PC-3 (cell line): ENCODE measurements around the gene ZC2HC1C. TPM values are rescaled to one million over a fixed set of nuclear protein-coding genes. Genes with fewer than 3 reads are reported as not detected.
A peak's percentile ranks its signal among the peaks of the same experiment; 100 is the strongest.

ENCODE experiments used
- ATAC-seq: fragments of 200-7000 bp; cut with Tn5 transposase; 2 replicates; pipeline ENCODE4 v1.9.1; 2020; ENCODE audit warnings: mild to moderate bottlenecking, moderate library complexity
- BruUV-seq: library from RNA; stranded (reverse); fragments of 400-500 nt; replicated peaks from 2 replicates; lab custom pipeline; 2021; lab: Mats Ljungman, UMichigan
- CTCF ChIA-PET: fragments of 300-600 bp; sonication (Branson Sonifier 250); formaldehyde crosslinking; loops from one replicate; lab custom pipeline; 2022; ENCODE audit warnings: antibody characterized with exemption; lab: Charles Lee
- POLR2A ChIA-PET: fragments of 300-600 bp; sonication (Branson Sonifier 250); formaldehyde crosslinking; loops from one replicate; lab custom pipeline; 2022; ENCODE audit warnings: antibody characterized with exemption; ENCODE audit not compliant: unreplicated experiment; lab: Charles Lee
- DNase-seq: peaks from one replicate; pipeline ENCODE4 v3.0.0-alpha.2; 2015
- H2AFZ ChIP-seq: fragments of 300-600 bp; sonication (generic); 2 replicates; pipeline ENCODE4 v1.6.0; 2016; ENCODE audit warnings: antibody characterized with exemption, low read length
- H3F3A ChIP-seq: fragments of 300-600 bp; sonication (generic); one replicate; pipeline ENCODE4 v1.6.0; 2017; ENCODE audit warnings: antibody characterized with exemption, low read length, control low read depth, mild to moderate bottlenecking; ENCODE audit not compliant: unreplicated experiment
- H3K27ac ChIP-seq: fragments of 300-600 bp; sonication (generic); 2 replicates; pipeline ENCODE4 v1.5.1; 2016; ENCODE audit warnings: mild to moderate bottlenecking, low read length
- H3K27me3 ChIP-seq: fragments of 300-600 bp; sonication (generic); 2 replicates; pipeline ENCODE4 v1.6.1; 2016; ENCODE audit warnings: low read length, mixed read lengths
- H3K36me3 ChIP-seq: fragments of 300-600 bp; sonication (generic); 2 replicates; pipeline ENCODE4 v1.6.1; 2016; ENCODE audit warnings: low read depth, mixed run types, low read length, mixed read lengths
- H3K4me1 ChIP-seq: fragments of 300-600 bp; sonication (generic); 2 replicates; pipeline ENCODE4 v1.5.1; 2016; ENCODE audit warnings: low read length; ENCODE audit not compliant: insufficient read depth
- H3K4me2 ChIP-seq: fragments of 300-600 bp; sonication (generic); 2 replicates; pipeline ENCODE4 v1.6.0; 2016; ENCODE audit warnings: low read length
- H3K4me3 ChIP-seq: fragments of 300-600 bp; sonication (generic); 2 replicates; pipeline ENCODE4 v1.5.1; 2016; ENCODE audit warnings: mild to moderate bottlenecking, low read length, mixed read lengths
- H3K79me2 ChIP-seq: fragments of 300-600 bp; sonication (generic); 2 replicates; pipeline ENCODE4 v1.6.1; 2017; ENCODE audit warnings: low read length, mixed read lengths
- H3K9ac ChIP-seq: fragments of 300-600 bp; sonication (generic); 2 replicates; pipeline ENCODE4 v1.6.0; 2016; ENCODE audit warnings: mild to moderate bottlenecking, low read length
- H3K9me2 ChIP-seq: fragments of 300-600 bp; sonication (generic); replicated peaks from 2 replicates; pipeline ENCODE4 v1.6.1; 2016; ENCODE audit warnings: mixed run types, low read length, mixed read lengths
- H3K9me3 ChIP-seq: fragments of 300-600 bp; sonication (generic); 2 replicates; pipeline ENCODE4 v1.6.1; 2016; ENCODE audit warnings: low read length, mixed read lengths
- H4K20me1 ChIP-seq: fragments of 300-600 bp; sonication (generic); 2 replicates; pipeline ENCODE4 v1.6.1; 2016; ENCODE audit warnings: low read length, mixed read lengths
- CTCF ChIP-seq: fragments of 300-600 bp; sonication (generic); conservative IDR thresholded peaks from 2 replicates; pipeline ENCODE4 v1.5.1; 2017; ENCODE audit warnings: antibody characterized with exemption, low read depth, mild to moderate bottlenecking, low read length
- EZH2 ChIP-seq: fragments of 300-600 bp; sonication (generic); IDR thresholded peaks from one replicate; pipeline ENCODE4 v1.6.1; 2017; ENCODE audit warnings: antibody characterized with exemption, mild to moderate bottlenecking, low read length; ENCODE audit not compliant: unreplicated experiment
- EZH2phosphoT487 ChIP-seq: fragments of 300-600 bp; sonication (generic); IDR thresholded peaks from 2 replicates; pipeline ENCODE4 v1.6.1; 2018; ENCODE audit warnings: mild to moderate bottlenecking, antibody characterized with exemption, low read length, borderline replicate concordance
- intact Hi-C: fragments of 100-400 bp; cut with micrococcal nuclease; formaldehyde crosslinking; loops from 2 replicates; pipeline ENCODE4 v1.9.0; 2023
- total RNA-seq: library from RNA; depleted of rRNA; stranded (reverse); fragments of >200 nt; gene quantifications from 2 replicates; pipeline ENCODE4 v1.2.3, GENCODE V29; 2014

Gene ZC2HC1C
- total RNA-seq, 1 experiment from 2014 or later, result 3.4 TPM

- ChIA-PET CTCF (no interaction called here), POLR2A (no interaction called here)
- TSS peak; percentile 10 for BruUV-seq
- H3K79me2 ChIP-seq, result peaks cover 28% of the 10 kb centered on the region
- no peaks in the 10 kb centered on the region for H3K9me2 ChIP-seq
- no peak overlapping the region for H3K27ac ChIP-seq
- no peaks in the 10 kb centered on the region for H3K9me3 ChIP-seq
- TF ChIP-seq EZH2 (no peak), EZH2phosphoT487 (no peak), CTCF (no peak)
- peak overlapping the region; percentile 95 for H3K4me2 ChIP-seq
- peak overlapping the region; percentile 88 for H3K9ac ChIP-seq
- H3K4me3 ChIP-seq, result peak overlapping the region; percentile 73
- no peaks in the 10 kb centered on the region for H3F3A ChIP-seq
- H3K4me1 ChIP-seq, result peaks cover 21% of the 10 kb centered on the region
- H4K20me1 ChIP-seq, result no peaks in the 10 kb centered on the region
- no peak for DNase-seq
- intact Hi-C loops, result no loop called here
- H3K36me3 ChIP-seq, result peaks cover 14% of the 10 kb centered on the region; the same call in 1 of the 2 replicates
- H3K27me3 ChIP-seq, result no peaks in the 10 kb centered on the region
- no peak for ATAC-seq
- H2AFZ ChIP-seq, result peak overlapping the region; percentile 82
Measured at GRCh38 chr14:75051556-75051899, 17.9 kb upstream of the ZC2HC1C start.

GRCh38 chr14:75053396-75054291 lies 15.8 kb upstream of the ZC2HC1C start:
- Histone ChIP-seq H3F3A (no peaks in the 10 kb centered on the region), H3K9me2 (no peaks in the 10 kb centered on the region)
- CTCF ChIA-PET, result no interaction called here

More at GRCh38 chr14:75053396-75054291, 15.8 kb upstream of the ZC2HC1C start:
- intact Hi-C loops, result no loop called here
- no TSS peak for BruUV-seq
- H3K27ac ChIP-seq, result no peak overlapping the region
- DNase-seq (no peak), ATAC-seq (no peak)
- peaks cover 24% of the 10 kb centered on the region for H3K79me2 ChIP-seq
- H4K20me1 ChIP-seq, result no peaks in the 10 kb centered on the region
- no peak overlapping the region for H3K4me3 ChIP-seq
- no peak overlapping the region for H3K4me2 ChIP-seq
- TF ChIP-seq EZH2phosphoT487 (no peak), CTCF (no peak), EZH2 (no peak)
- no peak overlapping the region for H2AFZ ChIP-seq
- peaks cover 10% of the 10 kb centered on the region; the same call in 1 of the 2 replicates for H3K36me3 ChIP-seq
- H3K9ac ChIP-seq, result no peak overlapping the region
- H3K9me3 ChIP-seq, result no peaks in the 10 kb centered on the region
- H3K4me1 ChIP-seq, result peaks cover 11% of the 10 kb centered on the region
- H3K27me3 ChIP-seq, result no peaks in the 10 kb centered on the region
- POLR2A ChIA-PET, result no interaction called here
